Activated CD4-positive, alpha-beta T cell treated with anti-CD3 and anti-CD28 coated beads, Interleukin-2, amount 50 U/mL, for 4 hours (primary cell): Measurements from ENCODE around the gene ADCY5.
A peak's percentile ranks its signal among the peaks of the same experiment; 100 is the strongest.

Source experiments
- DNase-seq, 2 experiments: peaks; one replicate each; pipeline ENCODE4 v3.0.0-alpha.2; 2020

ADCY5 gene

DNA sequence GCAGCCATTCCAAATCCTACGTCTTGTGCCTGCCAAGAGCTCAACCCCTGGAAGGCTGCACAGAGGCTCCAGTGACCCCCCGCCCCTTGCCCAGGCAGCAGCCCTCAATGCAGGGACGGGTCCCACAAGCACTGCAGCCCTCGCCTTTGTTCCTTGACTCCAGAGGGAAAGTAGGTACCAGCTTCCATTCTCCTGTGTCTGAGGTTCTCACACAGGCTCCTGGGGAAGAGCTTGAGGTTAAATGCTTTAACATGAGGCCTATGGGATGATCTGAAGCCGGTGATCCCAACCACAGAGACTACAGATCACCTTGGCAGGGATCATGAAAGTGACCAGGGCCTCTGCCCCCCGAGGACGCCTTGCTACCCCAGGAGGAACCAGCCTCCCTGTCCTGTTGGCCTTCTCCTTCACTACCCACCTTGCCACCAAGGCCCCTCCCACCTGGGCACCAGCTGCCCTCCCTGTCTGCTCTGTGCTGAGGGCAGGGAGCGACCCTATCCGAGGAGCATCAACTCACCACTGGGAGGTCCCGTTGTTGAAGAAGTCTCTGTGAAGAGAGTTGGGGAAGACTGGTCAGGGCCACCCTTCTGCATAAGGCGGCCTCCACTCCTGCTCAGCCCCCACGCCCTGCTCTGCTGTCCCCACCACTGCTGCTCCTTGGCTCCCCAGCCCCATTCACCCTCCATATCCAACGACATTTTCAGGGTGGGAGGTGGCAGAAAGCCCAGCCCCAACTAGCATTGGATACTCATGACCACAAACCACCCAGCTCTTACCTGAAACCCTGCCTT, 151.9 kb downstream of the ADCY5 start:
- DNase-seq: no peak

DNA sequence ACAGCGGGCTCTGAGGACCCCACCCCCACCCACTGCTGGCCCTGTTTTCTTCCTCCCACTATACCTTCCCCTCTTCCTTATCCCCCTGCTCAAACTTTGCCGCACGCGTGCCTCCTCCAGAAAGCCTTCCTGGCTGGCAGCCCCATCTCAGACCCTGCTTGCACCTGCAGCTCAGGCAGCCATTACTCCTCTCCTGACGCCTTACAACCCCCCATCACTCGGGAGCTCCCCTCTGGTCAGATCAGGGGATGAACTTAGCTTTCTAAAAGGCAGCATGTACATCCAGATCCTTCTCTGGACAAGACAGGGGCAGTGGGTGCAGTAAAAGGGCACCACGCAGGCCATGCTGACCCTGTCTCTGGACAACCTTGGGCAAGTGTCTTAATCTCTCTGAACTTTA, 152.6 kb downstream of the ADCY5 start:
- no peak for DNase-seq

DNA sequence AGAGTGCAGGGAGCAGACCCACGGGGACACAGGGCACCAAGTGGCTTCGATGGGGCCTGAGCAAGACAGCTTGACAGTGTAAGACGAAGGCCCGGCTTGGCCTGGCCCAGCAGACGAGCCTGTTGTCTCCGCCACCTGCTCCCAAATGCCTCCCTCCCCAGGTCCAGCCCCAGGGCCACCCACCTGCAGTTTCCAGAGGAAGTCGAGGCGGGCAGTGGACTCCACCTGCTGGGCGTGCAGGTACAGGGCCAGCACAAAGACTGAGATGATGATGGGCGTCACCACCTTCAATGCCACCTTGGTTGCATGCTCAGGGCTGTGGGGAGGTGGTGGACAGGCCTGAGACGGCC, 153.0 kb downstream of the ADCY5 start:
- DNase-seq: no peak

DNA sequence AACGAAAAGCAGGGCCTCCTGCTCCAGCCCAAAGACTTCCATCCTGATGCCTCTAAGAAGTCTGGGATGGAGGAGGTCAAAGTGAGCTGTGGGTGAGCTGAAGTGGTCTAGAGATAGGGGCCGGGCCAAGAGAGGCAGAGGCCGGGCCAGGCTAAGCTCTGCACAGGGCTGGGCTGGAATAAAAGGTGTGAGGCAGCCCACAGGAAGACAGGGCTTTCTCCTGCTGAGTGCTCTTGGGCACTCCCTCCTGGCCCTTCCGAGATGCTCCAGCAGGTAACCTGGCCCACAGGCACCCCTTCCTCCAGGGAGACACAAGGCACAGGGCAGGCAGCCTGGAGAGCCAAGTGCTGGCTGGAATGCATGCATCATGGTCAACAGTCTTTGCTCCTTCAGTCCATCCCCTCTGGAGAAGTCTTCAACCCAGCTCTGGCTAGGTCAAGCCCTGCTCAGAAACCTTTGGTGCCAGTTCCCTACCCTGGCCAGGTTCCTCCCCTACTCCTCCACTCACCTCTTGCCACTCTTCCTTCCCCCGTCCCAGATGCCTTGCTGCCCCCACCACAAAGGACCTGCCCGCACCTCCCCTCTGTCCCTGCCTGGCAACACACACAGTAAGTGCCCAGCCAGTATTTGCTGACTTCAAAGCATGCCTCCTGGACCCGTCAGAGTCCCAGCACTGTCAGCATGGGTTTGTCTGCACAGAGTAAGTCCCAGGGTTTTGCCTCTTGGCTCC, 153.6 kb downstream of the ADCY5 start:
- DNase-seq: no peak

DNA sequence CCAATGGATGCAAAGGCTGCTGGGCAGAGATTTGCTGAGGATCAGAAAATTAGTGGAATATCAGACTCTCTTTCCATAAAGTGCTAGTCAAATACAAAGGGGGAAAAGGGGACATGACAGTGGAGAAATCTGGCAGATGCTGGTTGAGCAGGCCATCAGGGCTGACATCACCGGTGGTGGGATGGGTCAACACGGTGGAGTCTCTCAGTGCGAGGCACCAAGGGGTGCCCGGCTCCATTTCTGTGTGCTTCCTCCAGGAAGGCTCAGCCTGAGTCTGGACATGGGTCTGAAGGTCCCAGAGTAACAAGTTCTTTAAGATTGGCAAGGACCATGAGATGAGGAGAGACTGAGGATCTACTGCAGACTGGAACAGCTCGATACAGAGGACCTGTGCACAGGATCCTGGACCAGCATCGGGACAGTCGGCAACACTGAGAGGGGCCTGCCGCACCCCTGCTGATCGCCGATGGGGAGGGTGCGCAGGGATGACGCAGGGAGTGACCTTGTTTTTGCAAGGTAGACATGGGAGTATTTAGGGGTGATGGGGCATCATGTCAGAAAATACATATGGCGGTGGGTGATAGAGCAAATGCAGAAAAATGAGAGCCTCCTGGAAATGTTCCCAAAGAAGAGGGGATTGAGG, 154.5 kb downstream of the ADCY5 start:
- no peak for DNase-seq

DNA sequence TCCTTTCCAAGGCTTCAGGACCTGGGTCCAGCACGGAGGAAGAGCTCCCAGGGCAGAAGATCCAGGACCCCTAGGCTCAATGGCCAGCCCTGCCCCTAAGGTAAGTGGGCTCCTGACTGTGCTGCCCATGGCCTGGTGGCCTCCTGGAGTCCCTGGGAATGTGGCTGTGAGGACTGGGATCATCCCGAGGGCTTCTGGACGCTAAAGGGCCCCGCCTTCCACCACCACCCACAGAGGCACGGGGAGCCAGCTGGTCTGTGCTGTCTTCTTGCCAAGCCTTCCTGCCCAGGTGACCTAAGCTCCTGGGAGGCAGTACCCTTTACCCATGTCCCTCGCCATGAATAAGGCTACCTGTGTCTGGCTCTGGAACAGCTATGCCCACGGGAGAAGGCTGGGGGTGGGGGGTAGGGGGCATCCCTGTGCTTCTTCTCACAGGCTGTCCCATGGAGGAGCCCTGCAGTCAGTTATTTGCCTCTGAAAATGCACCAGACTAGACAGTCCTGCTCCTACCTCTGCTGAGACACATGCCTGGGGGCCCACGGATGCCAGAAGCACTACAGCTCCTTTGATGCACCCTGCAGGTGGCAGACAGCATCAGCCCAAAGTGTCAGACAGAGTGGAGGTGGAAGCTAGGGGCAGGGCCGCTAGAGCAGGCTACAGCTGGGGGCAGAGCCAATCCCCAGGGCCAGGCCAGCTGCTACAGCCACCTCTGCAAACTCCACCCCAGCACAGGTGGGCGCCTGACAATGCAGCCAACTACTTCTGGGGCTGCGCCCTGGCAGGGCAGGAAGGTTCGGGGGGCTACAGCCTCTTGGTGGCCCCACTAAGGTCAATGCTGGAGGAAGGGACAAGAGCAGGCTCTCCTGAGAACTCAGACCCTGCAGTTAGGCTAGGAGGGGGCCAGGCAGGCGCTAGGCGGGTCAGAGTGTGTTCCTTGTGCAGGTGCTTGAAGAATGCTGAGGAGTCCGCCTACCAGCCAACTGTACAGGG, 156.3 kb downstream of the ADCY5 start:
- DNase-seq: no peak

DNA sequence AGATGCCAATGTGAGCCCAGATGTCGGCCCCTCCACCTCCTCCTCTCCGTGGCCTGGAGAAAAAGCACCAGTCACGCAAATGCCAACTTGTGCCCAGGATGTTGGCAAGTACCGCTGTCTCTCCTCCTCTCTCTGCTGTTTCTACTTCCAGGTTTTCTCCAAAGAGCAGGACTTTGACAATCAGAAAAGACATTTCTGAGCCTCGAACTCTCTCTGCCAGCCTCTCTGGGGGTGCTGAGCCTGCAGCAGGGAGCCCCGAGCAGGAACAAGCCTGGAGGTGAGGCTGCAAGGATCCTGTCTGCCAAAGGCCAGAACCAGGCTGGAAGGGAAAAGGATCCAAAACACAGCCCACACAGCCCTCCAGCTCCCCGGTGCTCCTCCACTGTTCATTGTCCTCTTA, 157.5 kb downstream of the ADCY5 start:
- no peak for DNase-seq

DNA sequence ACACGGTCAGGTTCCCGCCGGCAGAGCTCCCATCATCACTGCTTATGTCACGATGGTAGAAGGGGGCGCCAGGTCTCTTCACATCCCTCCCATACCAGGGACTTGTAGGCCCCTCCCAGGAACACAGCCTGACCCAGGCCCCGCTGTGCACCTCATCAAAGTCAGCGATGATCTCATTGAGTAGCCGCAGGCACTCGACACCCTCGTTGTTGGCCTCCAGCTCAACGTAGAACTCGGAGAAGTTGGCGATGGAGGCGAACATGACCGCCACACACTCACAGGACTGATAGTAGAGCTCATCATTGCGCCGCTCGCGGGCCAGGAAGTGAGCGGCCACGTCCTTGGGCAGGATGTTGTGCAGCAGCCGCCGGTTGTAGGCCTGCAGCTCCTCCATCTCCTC, 157.9 kb downstream of the ADCY5 start:
- DNase-seq: no peak

DNA sequence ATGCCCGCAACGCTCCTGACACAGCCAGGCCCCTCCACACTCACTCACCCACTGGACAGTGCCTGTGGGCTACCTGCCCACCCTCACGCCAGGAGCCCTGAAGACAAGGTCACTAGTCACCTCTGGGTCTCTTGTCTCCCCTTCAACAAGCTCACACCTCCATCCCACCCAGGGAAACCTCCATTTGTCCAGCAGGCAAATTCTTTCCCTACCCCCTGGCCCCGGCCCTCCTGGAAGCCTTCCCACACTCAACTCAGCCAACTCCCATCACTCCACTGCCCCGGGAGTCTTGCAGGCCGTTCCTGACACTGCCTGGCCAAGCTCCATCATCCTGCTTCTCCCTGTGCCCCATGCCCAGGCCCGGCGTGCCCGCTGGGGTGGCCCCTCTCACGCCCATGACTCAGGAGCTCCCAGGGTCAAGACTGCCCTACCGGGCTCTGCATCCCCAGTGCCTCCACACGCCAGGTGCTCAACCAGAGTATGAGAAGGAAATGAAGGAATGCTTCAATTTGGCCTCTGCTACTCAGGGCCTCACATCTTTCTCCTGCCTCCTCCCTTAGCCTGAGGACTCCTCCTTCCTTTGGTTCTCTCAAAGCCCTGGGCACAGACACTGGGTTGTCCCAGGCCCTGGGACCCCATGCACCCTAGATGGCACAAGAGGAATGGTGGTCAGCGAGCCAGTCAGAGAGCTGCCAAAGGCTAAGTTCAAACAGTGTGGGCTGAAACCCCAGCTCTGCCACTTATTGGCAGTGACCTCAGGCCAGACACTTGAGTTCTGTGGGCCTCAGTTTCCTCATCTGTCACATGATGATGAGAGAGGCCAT, 158.6 kb downstream of the ADCY5 start:
- DNase-seq: no peak

DNA sequence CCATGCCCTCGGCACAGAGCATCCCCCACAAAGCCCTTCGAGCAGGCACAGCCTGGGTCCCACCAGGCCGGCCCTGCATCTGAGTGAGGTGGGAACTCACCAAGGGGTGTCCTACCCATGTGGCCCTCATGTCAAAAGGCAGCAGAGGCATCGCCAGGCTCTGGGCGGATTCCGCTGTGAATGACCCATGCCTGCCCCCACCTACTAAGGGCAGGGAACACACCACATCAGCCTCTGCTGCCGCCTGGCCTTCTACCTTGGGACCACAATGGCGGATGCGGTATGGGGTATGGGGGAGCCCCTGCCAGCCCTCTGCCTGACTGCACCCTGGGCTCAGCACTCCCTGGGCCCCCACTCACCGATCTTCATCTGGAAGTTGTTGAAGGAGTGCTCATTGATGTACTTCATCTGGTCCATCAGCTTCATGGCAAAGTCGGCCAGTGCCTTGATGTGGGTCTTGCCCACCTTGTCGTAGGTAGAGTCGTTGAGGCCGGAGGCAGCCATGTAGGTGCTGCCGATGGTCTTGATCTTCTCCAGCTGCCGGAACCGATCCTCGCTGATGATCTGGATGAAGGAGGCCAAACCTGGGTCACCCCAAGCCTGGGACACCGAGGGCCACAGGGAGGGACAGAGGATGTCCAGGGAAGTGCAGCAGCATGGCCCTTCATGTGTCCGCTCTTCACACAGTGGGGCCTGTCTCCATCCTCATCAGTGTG, 159.3 kb downstream of the ADCY5 start:
- no peak for DNase-seq

DNA sequence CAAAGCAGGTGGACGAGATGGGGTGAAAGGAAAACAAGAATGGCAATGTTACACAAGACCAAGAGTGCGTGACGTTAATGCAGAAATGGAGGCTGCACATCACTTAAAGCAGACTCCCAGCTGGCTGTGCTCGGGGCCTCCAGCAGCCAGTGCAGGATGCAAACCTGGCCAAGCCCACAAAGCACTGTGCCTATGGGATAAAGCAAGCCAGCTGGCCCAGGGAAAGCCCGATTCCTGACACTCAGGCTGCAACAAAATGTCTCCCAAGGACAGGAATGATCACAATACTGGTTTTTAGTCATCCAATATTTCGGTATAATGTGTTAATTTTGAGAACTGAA, 161.0 kb downstream of the ADCY5 start:
- DNase-seq: no peak

DNA sequence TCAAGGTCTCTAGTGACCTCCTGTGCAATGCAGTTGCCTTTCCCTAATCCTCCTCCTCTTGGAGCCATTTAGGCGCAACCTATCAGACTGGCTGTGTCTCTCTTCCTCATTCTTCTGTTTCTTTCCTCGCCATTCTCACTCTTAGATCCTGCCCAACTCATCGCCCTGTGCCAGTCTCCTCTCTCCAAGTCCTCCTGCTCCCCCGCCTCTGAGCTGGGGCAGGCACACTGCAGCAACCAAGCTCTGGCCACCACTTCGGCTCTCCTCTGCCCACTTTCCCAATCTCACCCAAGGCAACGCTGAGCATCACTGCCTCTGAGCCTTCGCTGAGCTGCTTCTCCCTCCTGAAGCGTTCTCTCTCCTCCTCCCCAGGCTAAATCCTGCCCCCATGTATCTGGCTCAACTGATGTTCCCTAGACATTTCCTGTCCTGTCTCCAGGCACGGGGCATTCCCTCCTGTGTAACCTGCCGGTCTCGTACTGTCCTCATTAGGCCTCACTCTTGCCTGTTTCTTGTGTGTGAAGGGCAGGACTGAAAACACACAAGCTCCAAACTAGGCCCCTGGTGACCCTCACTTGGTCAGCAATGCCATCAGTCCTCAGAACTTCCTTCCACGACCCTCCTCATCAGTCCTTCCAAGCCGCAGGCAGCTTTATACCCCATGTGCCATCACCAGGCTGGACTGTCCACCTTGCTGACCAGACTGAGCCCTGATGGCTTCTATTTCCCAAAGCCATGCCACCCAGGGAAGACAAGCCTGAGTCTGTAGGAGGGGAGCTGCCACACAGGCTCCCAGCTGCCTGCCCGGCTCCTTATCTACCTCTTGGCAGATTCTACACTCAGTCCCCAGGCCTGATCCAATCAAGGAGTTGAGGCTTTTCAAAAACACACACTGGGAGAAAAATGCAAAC, 161.6 kb downstream of the ADCY5 start:
- no peak for DNase-seq

DNA sequence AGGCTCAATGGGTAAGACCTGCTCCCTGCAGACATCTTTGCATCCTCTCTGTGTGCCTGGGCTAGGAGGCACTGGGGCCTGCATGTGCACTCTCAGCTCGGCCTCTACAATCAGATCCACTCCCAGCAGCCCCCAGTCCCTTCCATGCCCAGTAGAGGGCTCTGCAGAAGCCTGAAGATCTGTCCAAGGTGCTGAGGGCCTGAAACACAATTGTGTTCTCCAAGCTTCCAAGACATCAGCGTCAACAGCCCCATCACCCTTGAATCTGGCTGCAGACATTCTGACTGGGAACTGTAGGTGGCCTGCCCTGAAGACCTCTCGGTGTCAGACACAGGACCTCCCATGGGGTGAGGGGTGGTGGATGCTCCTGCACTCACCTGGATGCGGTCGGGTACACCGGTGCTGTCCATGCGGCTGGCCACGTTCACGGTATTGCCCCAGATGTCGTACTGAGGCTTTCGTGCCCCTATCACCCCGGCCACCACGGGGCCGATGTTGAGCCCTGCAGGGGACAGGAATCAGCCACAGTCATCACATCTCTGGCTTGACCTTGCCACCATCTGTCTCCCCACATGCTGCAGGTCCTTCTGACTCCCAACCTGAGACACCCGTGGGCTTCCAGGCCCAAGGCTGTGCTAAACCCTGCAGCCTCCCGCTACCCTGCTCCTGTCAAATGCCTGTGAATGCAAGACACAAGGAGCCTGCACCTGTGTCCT, 162.4 kb downstream of the ADCY5 start:
- DNase-seq: peak in 1 of 2 experiments; percentile 7

DNA sequence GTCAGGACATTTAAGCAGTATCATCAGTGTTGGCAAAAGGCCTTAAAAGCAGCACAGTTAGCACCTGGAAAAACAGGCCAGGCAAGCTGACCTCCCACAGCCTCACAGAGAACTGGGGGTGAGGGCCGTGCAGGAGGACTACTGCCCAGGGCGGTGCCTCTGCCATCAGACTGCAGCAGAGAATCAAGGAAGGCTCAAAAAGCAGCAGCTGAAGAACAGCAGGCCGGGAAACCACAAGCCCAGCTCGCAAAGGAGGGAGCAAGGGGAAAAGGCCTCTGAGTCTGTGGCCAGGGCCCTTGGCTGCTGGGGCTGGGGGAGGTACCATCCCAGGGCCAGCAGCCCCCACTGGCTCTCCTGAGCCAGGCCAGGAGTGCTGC, 163.0 kb downstream of the ADCY5 start:
- DNase-seq: no peak

DNA sequence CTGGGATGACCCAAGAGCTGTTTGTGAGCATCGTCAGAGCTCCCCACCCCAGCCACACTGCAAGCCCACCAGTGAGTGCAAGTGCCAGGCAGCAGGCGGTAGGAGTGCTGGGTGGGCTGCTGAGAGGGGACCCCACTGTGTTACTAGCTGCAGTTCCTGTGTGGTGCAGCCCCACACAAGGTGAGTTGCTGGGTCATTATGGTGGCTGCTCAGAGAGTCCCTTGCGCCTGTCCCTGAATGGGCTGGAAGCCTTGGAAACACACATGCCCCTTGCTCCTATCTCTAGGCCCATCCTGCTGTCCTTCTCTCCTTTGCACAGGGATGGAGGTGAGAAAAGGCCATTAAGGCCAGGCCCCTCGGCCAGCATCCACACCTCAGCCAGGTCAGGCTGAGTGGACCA, 163.4 kb downstream of the ADCY5 start:
- no peak for DNase-seq

DNA sequence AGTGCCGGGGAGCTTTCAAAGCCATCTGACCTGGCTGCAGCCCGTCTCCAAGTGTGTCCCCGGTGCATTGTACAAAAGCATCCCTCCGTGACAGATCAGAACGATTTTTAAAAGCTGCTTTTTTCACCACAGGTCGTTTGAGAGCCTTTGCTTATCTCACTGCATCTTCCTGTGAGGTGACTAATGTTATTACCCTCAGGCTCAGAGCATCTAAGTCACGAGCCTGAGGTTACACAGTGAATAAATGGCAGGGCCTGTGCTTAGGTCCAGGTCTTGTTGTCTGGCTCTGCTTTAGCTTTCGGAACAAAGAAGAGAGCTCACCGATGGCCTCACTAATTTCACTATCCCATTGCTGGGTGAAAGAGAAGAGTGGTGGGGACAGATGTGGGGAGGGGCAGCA, 163.8 kb downstream of the ADCY5 start:
- no peak for DNase-seq

DNA sequence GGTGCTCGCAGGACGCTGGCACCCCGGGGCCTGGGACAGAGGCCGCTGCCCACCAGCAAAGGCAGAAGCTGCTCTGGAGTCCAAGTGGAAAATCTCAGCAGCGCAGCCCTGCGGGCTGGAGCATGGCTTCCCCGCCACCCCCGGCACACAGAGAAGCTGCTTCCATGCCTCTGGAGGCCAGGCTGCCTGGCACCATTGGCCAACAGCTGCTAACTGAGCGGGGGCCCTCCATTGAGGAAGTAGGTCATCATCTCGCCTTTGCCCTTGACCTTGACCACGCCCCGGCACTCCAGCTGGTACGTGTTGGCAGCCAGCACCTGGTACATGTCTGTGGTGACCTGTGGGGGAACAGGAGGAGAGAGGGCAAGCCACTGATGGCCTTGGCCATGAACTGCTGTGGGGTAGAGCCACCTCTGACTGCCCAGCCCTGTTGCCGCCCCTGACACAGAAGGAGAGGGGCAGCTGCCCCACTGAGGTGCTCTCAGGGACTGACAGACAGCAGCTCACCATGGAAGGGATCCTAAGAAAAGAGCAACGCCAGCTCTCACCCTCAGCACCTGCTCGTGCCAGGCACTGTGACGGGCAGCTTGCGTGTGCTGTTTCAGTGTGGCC, 164.4 kb downstream of the ADCY5 start:
- DNase-seq: no peak

DNA sequence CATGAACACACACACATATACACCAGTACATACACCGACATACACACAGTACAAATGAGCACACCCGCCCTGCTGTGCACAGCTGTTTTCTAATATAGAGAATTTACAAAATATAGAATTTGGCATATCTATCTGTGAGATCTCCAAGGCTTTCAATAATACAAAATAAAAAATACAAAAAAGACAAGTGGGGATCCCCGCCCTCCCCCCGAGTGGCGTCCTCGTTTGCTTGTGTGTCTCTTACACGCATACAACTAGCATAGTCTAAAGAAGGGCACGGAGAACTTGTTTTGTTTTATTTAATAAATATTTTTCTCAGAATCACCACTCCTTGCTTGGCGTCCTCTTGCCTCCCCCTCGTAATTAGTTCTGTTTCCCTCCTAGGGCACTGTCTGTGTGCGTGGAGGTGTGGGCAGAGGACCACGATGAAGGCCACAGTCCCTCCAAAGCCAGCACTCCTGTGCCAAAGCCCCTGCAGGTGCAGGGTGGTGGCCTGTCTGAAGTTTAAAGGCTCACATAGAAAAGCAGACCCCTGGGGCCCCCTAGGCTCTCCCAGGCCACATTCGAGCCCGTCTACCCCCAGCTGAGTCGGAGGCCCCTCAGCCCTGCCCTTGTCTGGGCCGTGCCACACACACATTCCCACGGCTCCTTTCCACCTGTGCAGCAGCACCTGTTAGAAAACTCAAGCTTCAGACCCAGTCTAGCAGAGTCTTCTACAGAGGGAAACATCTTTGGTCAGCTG, 165.1 kb downstream of the ADCY5 start:
- DNase-seq: no peak
